ENCODE data around the gene FBXW8. TPM values are rescaled to one million over a fixed set of nuclear protein-coding genes. Genes with fewer than 3 reads are reported as not detected.

The FBXW8 gene
- total and polyA plus RNA-seq, 4 donors = 1.9 to 7.1 (median 4.9) TPM

DNA sequence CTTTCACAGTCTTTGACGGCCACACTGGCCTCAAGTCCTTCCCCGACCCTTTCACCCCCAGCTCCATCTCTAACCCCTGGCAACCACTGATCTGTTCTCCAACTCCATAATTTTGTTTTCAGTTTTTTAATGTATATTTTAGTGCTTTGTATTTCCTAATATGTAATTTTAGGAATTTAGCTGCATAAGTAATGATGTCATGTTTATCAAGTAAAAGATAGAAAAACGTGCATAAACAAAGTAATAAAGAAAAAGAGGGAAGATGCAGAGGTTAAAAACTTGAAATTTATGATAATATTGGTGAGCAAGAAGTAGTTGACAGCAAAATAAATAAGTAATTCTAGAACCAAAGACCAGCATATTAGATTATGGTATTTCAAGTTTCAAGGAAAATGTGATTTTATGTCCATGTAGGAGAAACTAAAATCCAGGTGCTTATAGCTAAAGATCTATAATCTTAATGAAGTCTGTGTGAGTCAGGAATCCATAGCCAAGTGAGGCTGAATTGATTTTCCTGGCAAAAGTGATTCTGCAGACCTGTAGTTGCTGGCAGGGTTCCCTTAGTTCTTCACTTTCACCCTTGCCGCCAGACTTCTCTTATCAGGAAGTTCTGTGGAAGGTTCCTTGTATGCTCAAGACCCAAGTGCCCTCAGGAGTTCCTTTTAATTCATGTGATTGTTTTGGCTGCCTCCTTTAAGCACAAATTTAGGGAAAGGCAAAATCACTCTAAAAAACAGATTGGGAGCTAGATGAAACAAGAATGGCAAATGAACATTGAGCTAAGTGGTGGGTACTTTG is 24.4 kb downstream of the FBXW8 start:
- no peak for DNase-seq (ENCODE audit: low spot score)
- 87% methylated on average over 4 of the region's 4 CpGs for WGBS
- Histone ChIP-seq H3K36me3 (ENCODE audit: control insufficient read depth in 4 of 4, insufficient read depth in 3 of 4, low read depth in 1 of 4, low read length in 3 of 4) (peaks cover 0 to 5% (median 1%) of the 10 kb centered on the region in 4 donors), H3K27ac (ENCODE audit: low read depth in 1 of 2, low read length in 2 of 2) (no peak overlapping the region), H3K4me1 (ENCODE audit: control insufficient read depth in 4 of 4, insufficient read depth in 4 of 4, low read length in 3 of 4) (no peaks in the 10 kb centered on the region), H3K27me3 (ENCODE audit: control insufficient read depth in 4 of 4, insufficient read depth in 4 of 4, low read length in 3 of 4) (no peaks in the 10 kb centered on the region), H3K9ac (ENCODE audit: low read depth in 1 of 2, low read length in 2 of 2) (no peak overlapping the region), H3K9me3 (ENCODE audit: control insufficient read depth in 4 of 4, low read length in 3 of 4) (no peaks in the 10 kb centered on the region), H3K4me3 (ENCODE audit: low read depth in 1 of 3, low read length in 3 of 3) (no peak overlapping the region)
- TF ChIP-seq SP1 (IDR thresholded peaks at IDR 0.05) (no peak), GABPA (IDR thresholded peaks at IDR 0.05 in 1 of 2, conservative IDR thresholded peaks at IDR 0.05 in 1 of 2) (no peak), RXRA (IDR thresholded peaks at IDR 0.05) (no peak), JUND (IDR thresholded peaks at IDR 0.05) (no peak), FOXA1 (IDR thresholded peaks at IDR 0.05) (no peak), TAF1 (conservative IDR thresholded peaks at IDR 0.05) (no peak), RAD21 (IDR thresholded peaks at IDR 0.05) (no peak), HNF4G (IDR thresholded peaks at IDR 0.05) (no peak), FOXA2 (IDR thresholded peaks at IDR 0.05) (no peak)
- TF ChIP-seq, protein P1, sequence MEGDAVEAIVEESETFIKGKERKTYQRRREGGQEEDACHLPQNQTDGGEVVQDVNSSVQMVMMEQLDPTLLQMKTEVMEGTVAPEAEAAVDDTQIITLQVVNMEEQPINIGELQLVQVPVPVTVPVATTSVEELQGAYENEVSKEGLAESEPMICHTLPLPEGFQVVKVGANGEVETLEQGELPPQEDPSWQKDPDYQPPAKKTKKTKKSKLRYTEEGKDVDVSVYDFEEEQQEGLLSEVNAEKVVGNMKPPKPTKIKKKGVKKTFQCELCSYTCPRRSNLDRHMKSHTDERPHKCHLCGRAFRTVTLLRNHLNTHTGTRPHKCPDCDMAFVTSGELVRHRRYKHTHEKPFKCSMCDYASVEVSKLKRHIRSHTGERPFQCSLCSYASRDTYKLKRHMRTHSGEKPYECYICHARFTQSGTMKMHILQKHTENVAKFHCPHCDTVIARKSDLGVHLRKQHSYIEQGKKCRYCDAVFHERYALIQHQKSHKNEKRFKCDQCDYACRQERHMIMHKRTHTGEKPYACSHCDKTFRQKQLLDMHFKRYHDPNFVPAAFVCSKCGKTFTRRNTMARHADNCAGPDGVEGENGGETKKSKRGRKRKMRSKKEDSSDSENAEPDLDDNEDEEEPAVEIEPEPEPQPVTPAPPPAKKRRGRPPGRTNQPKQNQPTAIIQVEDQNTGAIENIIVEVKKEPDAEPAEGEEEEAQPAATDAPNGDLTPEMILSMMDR (IDR thresholded peaks at IDR 0.05; ENCODE audit: low read depth, low read length, missing input control) = no peak
- TF ChIP-seq, protein P2, sequence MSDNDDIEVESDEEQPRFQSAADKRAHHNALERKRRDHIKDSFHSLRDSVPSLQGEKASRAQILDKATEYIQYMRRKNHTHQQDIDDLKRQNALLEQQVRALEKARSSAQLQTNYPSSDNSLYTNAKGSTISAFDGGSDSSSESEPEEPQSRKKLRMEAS (IDR thresholded peaks at IDR 0.05) = no peak
- TF ChIP-seq, protein P3, sequence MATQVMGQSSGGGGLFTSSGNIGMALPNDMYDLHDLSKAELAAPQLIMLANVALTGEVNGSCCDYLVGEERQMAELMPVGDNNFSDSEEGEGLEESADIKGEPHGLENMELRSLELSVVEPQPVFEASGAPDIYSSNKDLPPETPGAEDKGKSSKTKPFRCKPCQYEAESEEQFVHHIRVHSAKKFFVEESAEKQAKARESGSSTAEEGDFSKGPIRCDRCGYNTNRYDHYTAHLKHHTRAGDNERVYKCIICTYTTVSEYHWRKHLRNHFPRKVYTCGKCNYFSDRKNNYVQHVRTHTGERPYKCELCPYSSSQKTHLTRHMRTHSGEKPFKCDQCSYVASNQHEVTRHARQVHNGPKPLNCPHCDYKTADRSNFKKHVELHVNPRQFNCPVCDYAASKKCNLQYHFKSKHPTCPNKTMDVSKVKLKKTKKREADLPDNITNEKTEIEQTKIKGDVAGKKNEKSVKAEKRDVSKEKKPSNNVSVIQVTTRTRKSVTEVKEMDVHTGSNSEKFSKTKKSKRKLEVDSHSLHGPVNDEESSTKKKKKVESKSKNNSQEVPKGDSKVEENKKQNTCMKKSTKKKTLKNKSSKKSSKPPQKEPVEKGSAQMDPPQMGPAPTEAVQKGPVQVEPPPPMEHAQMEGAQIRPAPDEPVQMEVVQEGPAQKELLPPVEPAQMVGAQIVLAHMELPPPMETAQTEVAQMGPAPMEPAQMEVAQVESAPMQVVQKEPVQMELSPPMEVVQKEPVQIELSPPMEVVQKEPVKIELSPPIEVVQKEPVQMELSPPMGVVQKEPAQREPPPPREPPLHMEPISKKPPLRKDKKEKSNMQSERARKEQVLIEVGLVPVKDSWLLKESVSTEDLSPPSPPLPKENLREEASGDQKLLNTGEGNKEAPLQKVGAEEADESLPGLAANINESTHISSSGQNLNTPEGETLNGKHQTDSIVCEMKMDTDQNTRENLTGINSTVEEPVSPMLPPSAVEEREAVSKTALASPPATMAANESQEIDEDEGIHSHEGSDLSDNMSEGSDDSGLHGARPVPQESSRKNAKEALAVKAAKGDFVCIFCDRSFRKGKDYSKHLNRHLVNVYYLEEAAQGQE (IDR thresholded peaks at IDR 0.05) = no peak

- Histone ChIP-seq H3K9me3 (ENCODE audit: control insufficient read depth in 4 of 4, low read length in 3 of 4) (no peaks in the 10 kb centered on the region), H3K9ac (ENCODE audit: low read depth in 1 of 2, low read length in 2 of 2) (no peak overlapping the region), H3K36me3 (ENCODE audit: control insufficient read depth in 4 of 4, insufficient read depth in 3 of 4, low read depth in 1 of 4, low read length in 3 of 4) (peaks cover 0 to 5% (median 0%) of the 10 kb centered on the region in 4 donors), H3K4me1 (ENCODE audit: control insufficient read depth in 4 of 4, insufficient read depth in 4 of 4, low read length in 3 of 4) (no peaks in the 10 kb centered on the region), H3K27ac (ENCODE audit: low read depth in 1 of 2, low read length in 2 of 2) (no peak overlapping the region), H3K27me3 (ENCODE audit: control insufficient read depth in 4 of 4, insufficient read depth in 4 of 4, low read length in 3 of 4) (no peaks in the 10 kb centered on the region), H3K4me3 (ENCODE audit: low read depth in 1 of 3, low read length in 3 of 3) (no peak overlapping the region)
- 94% methylated on average over 1 of the region's 1 CpG for WGBS
- DNase-seq (ENCODE audit: low spot score) = no peak
- TF ChIP-seq, protein P4, sequence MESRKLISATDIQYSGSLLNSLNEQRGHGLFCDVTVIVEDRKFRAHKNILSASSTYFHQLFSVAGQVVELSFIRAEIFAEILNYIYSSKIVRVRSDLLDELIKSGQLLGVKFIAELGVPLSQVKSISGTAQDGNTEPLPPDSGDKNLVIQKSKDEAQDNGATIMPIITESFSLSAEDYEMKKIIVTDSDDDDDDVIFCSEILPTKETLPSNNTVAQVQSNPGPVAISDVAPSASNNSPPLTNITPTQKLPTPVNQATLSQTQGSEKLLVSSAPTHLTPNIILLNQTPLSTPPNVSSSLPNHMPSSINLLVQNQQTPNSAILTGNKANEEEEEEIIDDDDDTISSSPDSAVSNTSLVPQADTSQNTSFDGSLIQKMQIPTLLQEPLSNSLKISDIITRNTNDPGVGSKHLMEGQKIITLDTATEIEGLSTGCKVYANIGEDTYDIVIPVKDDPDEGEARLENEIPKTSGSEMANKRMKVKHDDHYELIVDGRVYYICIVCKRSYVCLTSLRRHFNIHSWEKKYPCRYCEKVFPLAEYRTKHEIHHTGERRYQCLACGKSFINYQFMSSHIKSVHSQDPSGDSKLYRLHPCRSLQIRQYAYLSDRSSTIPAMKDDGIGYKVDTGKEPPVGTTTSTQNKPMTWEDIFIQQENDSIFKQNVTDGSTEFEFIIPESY (IDR thresholded peaks at IDR 0.05) = no peak
- TF ChIP-seq HNF4G (IDR thresholded peaks at IDR 0.05) = no peak
- no peak for TF ChIP-seq FOXA2 (IDR thresholded peaks at IDR 0.05)
- TF ChIP-seq YY1 (IDR thresholded peaks at IDR 0.05) = no peak
- no peak for TF ChIP-seq ATF3 (IDR thresholded peaks at IDR 0.05)
- TF ChIP-seq JUND (IDR thresholded peaks at IDR 0.05) = no peak
- TF ChIP-seq GABPA (IDR thresholded peaks at IDR 0.05 in 1 of 2, conservative IDR thresholded peaks at IDR 0.05 in 1 of 2) = no peak
- TF ChIP-seq, protein P2 (IDR thresholded peaks at IDR 0.05) = no peak
Measured at GRCh38 chr12:116937640-116938039, 26.9 kb downstream of the FBXW8 start.

Data from liver (tissue), 9 donors.